Myocyte (in vitro differentiated cells): ENCODE measurements around the gene GPSM1. TPM values are rescaled to one million over a fixed set of nuclear protein-coding genes. Genes with fewer than 3 reads are reported as not detected.

Source experiments
- DNase-seq: peaks from one replicate; pipeline ENCODE4 v3.0.0-alpha.2; 2012; ENCODE audit warnings: low read depth
- total RNA-seq: library from RNA; depleted of rRNA; stranded (reverse); fragments of >200 nt; gene quantifications from 2 replicates; pipeline ENCODE4 v1.2.3, GENCODE V29; 2014

GPSM1 gene
- total RNA-seq, 1 donor from 2014 or later = 22.3 TPM

DNA sequence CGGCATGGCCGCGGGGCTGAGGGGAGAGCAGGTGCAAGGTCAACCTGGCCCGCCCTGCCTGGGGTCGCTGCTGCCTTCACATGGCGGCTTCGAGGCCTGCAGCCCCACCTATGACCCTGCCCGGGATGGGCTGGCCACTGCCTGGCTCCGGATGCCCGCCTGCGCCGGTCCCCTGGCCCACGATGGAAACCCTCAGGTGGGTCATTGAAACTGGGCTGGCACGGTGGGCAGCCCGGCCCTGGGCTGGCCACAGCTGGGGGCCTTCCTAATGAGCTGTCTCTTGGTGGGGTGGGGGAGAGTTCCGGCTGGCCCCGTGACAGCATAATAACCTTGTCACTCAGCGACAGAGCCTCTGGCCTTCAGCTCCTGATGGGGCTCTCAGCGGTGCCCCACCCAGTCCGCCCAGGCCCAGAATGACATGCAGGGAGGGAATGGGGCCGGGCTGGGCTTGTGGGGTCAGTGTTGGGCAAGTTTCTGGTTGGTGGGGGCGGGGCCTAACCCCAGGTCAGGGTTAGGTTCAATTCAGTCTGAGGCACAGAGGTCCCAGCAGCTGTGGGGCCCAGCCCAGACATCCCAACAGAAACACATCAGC, 23.4 kb upstream of the GPSM1 start, which contains the start of gene CCDC187:
Gene CCDC187, minus strand, starts transcription at position 270 of the 592 bp plus-strand sequence. Its CDS starts 264 bp downstream, at position 6.
- DNase-seq = no peak

DNA sequence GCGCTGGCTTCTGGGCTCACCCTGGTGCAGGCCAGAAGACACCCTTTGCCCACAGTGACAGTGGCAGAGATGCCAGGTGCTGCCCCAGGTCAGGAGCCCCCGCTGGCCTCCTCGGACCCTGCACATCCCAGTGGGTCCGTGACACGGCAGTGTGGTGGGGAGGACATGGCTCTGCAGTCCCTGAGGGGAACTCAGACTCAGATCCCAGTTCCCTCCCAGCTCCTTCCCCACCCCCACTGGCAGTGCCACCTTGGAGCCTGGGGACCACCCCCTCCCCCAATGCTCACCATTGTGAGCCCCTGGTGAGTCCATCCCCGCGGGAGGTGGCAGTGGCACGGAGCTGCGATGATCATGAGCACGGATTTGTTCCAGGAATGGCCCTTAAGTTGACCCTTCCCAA, 22.9 kb upstream of the GPSM1 start:
- no peak for DNase-seq

DNA sequence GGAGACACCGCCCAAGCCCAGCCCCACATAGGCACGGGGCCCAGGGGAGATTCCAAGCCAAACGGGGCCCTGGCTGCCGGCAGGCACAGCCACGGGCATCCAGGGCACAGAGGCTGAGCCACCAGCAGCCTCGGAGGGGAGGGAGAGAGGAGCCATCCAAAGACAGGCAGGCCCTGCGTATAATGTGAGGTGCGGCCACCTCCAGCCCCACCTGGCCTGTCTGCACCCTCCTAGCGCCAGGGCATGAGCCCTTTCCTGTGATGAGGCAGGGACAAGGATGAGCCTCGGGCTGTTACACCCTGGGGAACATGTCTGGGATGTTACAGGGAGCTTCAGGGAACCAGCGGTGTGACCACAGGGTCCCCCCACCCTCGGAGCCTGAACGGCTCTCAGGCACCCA, 22.4 kb upstream of the GPSM1 start:
- DNase-seq = no peak

DNA sequence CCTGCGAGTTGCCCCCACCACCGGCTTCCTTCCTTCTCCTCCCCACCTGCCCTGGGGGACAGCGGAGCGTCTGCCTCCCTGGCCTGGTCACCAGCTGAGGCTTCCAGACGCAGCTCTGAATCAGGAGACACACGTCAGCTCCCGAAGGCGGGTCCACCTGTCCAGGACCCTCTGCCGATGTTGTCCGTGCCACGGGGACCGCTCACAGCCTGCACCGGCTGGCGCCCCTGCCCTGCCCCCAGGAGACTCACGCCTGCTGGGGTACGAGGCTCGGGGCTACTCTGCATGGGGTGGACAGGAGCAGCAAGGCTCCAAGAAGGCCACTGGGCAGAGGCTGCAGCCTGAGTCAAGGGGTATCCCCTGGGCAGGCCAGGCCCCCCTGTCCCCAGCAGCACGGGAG, 21.5 kb upstream of the GPSM1 start:
- no peak for DNase-seq

DNA sequence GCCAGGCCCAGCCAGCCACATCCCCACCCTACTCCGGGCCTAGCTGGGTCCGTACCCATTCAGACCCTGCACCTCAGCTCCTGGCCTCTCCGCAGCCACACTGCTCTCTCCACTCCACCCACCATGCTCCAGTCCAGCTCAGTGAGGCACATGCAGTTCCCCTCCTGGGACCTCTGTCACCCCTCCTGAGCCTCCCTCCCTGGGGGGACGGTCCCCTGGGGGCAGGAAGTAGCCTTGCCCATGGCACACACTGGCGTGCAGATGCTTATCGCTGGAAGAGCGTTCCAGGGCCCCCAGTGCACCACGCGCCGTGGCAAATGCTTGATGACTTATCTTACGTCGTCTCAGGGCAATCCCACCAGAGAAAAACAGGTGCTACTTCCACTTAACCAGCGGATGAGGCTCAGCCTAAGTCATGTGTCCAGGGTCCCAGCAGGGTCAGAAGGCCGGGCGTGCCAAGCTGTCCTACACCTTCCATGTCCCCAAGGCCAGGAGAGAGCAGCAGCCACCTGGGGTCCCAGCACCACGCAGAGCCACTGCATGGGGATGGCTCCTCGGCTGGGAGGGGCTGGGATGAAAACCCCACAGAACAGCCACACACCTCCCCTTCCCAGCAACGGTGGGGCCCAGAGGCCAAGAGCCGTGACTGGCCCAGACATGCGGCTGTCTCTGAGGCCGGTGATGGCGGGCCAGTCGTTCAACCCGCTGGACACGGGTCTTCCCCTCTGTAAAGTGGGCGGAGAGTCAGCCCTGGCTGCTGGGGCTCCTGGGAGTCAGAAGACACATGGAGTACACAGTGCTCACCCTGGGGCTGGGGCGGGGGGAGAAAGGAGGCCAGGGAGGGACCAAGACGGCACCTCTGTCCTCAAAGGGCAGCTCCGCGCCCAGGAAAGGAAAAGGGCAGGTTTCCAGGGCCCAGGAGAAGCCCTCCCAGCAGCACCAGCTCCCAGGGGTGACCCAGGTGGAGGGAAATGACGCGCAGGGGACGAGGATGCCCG, 20.8 kb upstream of the GPSM1 start:
- DNase-seq = peak; percentile 54

DNA sequence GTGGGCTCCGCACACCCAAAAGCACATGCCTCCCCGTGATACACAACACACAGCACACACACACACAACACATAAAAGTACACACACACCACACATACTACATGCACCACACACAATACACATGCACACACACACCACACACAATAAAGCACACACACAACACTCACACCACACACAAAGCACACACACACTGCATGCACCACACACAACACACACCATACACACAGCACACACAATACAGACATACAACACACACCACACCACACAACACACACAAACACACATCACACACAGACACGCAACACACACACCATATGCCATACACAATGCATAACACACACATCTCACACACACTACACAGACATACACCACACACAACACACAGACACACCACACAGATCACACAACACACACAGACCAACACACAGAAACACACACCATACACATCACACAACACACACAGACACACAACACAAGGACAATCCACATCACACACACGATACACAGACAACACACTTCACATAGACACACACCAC, 20.1 kb upstream of the GPSM1 start:
- DNase-seq = peak; percentile 7

GRCh38 chr9:136308006-136308701, 19.2 kb upstream of the GPSM1 start:
- DNase-seq = no peak

DNA sequence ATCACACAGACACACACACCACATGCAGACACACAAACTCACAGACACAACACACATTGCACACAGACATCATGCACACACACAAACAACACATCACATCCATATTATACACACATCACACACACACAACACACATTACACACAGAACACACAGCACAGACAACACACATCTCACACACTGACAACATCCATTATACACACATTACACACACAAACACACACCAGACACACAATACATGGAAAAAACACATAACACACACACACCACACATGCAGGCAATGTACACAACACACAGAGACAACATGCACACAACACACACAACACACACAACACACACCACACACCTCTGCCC, 18.7 kb upstream of the GPSM1 start:
- DNase-seq = no peak

DNA sequence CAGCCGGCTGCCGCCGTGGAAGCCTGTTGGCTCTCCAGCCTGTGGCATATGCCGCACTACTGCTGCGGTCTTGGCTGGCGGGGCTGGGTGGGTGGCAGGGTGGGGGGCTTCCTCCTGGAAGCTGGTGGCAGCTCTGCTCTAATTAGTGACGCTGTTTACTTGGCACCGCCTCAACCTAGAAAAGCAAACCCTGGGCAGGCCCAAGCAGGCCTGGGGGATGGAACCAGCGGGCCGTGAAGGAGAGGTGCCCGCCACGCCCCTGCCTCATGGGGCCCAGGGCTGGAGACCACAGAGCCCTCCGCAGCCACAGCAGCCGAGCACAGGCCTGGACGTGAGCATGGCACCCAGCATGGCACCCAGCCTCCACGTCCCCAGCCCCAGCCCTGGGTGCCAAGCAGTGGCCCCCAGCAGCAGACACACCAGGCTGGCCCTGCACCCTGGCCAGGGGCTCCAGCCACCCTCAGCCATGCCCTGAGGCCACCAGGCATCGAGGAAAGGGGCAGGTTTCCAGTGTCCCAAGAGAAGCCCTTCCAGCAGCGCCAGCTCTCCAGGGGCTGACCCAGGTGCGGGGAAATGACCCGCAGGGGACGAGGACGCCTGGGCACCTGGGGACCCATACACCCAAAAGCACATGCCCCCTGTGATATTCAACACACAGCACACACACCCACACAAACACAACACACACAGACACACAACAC, 18.1 kb upstream of the GPSM1 start:
- no peak for DNase-seq

GRCh38 chr9:136309806-136310220, 17.5 kb upstream of the GPSM1 start:
- DNase-seq = no peak

DNA sequence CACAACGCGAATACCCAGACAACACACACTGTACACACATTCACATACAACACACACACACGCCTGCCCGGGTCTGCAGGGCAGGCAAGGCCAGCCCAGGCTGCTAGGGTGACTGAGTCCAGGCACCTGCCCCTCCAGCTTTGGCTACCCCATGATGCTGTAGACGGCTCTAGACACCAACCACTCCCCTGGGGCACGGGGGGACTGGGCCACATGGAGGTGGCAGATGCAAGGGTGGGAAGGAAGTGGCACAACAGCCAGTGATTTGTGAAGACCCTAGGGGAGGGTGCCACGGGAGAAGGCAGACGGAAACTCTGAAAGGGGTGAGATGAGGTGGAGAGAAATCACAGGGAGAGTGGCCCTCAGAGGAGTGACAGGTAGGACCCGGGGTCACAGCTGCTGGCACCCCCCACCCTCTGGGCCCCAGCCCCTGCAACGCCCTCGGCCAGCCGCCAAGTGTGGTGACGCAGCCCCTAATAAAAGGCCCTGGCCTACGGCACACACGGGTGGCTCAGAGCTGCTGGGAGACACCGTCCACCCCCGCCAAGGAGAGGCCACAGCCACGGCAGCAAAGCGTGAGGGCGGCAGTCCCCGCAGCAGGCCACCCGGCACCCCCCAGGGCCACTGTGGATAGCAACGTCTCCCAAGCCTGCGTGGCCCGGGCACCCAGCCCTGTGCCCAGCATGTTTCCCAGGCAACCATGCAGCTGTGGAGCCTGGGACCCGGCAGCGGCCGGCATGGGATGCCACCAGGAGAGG, 16.9 kb upstream of the GPSM1 start:
- DNase-seq = peak; percentile 24

DNA sequence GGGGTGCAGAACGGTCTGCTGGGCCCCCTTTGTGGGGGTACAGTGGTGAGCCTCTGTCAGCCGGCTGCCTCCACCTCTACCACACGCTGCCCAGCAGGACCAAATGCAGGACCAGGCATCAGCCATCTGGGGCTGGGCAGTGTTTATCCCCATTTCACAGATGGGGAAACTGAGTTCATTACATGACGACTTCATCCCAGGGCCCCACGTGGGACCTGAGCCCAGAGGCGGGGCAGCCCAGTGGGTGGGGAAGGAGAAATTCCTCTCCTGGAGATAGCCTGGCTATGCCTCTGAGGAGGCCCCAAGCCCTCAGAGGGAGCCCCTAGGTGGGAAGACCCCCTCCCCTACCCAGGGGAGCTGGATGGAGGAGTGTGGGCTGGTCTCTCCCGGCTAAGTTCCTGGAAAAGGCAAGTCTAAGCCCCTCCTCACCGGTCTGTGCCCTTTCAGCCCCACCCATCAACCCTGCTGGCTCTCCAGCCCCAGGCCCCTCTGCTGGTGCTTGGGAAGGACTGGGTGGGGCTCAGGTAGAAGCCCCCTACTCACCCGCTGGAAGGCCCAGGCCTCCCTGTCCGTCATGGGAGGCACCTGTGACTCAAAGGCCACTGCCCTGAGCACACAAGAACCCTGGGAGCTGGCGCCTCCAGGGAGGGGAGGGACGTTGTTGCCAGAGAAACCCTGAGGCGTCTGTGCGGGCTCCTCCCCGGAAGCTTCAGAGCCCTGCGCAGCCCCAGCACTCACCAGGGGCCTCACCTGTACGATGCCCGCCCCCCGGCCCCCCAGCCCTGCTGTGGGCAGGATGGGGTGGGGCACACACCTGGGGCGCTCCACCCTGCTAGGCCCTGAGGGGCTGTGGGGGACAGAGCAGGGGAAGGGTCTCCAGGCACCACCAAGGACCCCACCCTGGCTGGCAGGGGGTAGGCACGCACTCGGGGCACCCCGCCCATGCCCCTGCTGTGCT, 16.0 kb upstream of the GPSM1 start:
- DNase-seq = no peak

- no peak for DNase-seq
These were observed 15.3 kb upstream of the GPSM1 start for GRCh38 chr9:136312009-136312375.

DNA sequence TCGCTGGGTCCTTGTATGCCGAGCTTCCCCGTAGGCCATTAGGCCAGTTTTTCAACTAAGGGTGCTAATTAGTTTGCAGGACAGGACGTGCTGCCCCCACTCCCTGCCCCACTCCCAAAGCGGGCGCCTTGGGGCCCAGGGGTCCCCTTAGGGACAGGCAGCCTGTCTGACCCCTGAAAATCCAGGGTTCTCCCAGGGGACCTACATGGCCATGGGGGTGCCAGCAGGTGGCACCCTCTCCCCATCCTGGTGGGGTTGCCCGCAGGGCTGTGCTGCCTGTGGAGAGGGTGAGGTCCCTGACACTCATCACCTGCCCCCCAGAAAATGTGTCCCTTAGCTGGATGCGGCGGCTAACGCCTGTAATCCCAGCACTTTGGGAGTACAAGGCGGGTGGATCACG, 14.9 kb upstream of the GPSM1 start:
- peak; percentile 50 for DNase-seq

- DNase-seq = no peak
These were observed 14.0 kb upstream of the GPSM1 start for GRCh38 chr9:136313111-136314055.

- DNase-seq = no peak
These were observed 13.3 kb upstream of the GPSM1 start for GRCh38 chr9:136314056-136314416.

DNA sequence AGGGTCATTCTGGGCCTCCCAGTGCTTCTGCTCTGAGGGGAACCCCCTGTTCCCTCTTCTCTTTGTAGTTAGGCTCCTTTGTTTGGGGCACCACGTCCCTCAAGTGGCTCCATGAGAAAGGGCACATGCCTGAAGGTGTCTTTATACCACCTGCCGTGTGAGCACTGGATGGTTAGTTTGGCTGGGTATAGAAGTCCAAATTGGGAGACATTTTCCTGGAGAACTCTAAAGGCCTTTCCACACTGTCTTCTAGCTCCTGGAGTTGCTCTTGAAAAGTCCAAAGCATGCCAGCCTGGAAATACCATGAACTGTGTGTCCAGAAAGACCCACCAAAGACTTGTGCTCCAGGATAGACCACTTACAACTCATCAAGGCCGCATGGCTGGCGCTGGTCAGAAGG, 12.4 kb upstream of the GPSM1 start:
- DNase-seq = no peak

DNA sequence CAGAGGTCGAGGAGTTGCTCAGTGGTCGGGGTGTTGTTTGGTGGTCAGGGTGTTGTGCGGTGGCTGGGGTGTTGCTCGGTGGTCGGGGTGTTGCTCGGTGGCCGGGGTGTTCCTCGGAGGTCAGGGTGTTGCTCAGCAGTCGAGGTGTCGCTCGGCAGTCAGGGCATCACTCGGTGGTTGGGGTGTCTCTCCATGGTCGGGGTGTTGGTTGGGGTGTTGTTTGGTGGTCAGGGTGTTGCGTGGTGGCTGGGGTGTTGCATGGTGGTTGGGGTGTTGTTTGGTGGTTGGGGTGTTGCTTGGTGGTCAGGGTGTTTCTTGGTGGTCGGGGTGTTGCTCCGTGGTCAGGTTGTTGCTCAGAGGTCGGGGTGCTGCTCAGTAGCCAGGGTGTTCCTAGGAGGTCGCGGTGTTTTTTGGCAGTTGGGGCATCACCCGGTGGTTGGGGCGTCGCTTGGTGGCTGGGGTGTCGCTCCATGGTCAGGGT, 11.0 kb upstream of the GPSM1 start:
- DNase-seq = no peak
